ENCODE results near the gene PAXX.

The PAXX gene

GRCh38 chr9:136953771-136954269, 38.4 kb upstream of the PAXX start:
- DNase-seq (ENCODE audit: low read depth, low spot score), result no peak

- DNase-seq (ENCODE audit: low read depth, low spot score), result no peak
These were observed 37.7 kb upstream of the PAXX start for GRCh38 chr9:136954270-136955083.

GRCh38 chr9:136955202-136955942, 36.9 kb upstream of the PAXX start:
- DNase-seq (ENCODE audit: low read depth, low spot score), result no peak

DNA sequence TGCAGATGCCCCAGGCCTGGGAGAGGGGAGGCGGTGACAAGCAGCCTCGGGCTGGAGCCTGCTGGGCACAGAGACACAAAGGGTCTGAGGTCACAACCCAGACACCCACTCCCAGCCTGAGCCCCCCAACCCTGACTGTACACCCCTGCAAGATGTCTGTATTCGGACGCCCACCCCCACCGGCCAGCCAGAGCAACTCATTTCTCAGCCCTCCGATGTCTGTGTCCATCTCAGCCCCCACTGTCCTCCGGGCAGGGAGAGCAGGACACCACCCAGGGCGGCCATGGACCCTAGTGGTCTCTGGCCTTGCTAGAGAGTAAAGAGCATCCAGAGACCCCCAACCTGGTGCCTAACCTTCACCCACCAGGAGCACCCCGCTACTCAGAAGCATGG, 36.3 kb upstream of the PAXX start:
- DNase-seq (ENCODE audit: low read depth, low spot score), result no peak

- DNase-seq (ENCODE audit: low read depth, low spot score), result no peak
These were observed 35.6 kb upstream of the PAXX start for GRCh38 chr9:136956604-136957003.

DNA sequence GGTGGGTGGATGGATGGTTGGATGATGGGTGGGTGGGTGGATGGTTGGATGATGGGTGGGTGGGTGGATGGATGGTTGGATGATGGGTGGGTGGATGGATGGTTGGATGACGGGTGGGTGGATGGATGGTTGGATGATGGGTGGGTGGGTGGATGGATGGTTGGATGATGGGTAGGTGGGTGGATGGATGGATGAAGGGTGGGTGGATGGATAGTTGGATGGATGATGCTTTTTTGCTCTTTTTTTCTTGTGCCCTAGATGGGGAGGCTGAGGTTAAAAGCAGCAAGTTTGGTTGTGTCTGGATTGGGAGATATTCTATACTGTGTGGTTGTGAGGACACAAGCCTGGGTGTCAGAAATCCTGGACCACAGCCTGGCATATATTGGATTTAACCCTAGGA, 34.8 kb upstream of the PAXX start:
- DNase-seq (ENCODE audit: low read depth, low spot score), result no peak

DNA sequence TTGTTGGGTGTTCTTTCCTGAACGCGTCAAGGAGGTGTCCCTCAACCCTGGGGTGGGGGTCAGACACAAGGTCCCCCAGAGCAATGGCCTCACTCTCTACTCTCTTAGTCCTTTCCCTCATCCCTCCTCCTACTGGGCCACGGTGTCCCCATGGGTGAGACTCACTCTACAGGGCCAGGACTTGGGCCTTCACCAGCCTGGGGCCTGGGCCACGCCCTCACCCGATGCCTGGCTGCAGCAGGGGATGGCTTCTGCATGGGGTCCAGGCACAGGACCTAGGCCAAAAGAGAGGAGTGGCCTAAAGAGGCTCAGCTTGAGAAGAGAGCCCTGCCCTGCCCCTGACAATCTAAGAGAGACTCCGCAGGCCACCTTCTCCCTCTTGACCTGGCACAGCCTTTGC, 34.3 kb upstream of the PAXX start:
- DNase-seq (ENCODE audit: low read depth, low spot score), result no peak

- no peak for DNase-seq (ENCODE audit: low read depth, low spot score)
These were observed 33.7 kb upstream of the PAXX start for GRCh38 chr9:136958473-136958872.

DNA sequence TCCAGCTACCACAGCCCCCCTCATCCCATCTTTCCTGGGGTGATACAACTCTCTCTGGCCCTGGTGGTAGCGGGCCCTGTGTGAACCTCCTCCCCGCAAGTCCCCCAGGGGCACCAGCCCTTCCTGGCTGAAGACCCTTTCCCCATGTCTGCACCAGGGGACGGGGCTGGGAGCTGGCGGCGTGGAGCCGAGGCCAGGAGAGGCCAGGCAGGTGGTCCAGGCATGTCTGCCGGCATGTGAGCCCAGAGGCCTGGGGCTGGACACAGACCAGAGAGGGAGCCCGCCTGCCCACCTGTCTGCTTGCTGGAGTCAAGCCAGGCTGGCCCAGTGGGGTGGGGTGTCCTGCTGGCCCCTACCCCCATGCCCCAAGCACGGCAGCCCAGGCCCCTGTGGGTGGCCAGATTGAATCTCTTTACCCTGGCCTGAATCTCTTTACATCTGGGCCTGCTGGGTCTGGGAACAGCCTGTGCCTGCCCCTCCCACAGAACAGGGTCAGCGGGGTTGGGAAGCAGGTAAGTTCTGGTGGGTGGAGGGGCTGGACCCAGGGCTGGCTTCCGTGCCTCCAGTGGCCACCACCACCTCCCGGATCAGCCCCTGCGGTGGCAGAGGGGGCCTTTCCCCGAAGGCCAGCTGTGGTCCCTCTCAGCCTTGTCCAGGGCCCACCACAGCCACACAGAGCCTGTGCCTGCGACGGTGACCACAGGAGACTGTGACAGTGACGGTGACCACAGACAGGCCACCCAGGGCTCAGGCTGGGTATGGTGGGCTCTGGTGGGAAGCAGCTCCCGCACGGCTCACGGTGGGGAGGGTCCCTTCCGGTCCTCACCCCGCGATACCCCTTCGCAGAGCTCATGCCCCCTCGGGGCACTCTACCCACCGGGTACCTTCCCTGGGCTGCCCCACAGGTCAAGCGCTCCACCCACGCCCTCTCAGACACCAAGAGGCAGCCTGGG, 33.0 kb upstream of the PAXX start:
- no peak for DNase-seq (ENCODE audit: low read depth, low spot score)

DNA sequence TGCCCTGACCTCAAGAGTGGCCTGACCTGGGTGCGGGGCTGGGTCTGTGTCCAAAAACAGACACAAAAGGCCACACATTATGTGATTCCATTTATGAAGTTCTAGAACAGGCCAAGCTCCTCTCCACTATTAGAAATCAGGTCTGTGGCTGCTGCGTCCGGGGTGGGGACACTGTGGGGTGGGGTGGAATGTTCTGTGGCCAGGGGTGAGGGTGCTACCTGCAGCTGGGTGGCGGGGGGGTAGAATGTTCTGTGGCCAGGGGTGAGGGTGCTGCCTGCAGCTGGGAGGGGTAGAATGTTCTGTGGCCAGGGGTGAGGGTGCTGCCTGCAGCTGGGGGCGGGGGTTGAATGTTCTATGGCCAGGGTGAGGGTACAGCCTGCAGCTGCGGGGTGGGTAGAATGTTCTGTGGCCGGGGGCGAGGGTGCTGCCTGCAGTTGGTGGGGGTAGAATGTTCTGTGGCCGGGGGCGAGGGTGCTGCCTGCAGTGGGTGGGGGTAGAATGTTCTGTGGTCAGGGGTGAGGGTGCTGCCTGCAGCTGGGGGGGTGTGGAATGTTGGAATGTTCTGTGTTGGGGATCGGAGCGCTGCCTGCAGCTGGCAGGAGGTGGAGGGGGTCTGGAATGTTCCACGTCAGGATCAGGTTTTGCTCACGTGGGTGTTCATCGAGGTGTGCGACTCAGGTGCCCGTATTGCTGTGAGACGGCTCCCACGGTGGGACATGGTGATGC, 31.8 kb upstream of the PAXX start:
- DNase-seq (ENCODE audit: low read depth, low spot score), result no peak

DNA sequence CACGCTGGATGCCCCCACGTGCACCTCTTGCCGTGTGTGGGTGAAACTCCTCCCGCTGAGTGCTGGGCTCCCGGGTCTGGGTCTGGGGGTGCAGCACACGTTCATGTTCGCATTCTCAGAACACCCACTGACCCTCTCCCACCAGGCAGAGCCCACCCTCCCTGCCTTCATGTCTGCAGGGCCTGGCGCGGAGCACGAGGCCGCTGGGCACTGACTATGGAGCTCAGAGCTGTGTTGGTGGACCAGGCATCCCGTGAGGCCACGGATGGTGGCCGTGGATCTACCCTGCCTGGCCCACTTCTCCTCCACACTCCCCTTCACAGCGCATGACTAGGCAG, 31.3 kb upstream of the PAXX start:
- no peak for DNase-seq (ENCODE audit: low read depth, low spot score)

DNA sequence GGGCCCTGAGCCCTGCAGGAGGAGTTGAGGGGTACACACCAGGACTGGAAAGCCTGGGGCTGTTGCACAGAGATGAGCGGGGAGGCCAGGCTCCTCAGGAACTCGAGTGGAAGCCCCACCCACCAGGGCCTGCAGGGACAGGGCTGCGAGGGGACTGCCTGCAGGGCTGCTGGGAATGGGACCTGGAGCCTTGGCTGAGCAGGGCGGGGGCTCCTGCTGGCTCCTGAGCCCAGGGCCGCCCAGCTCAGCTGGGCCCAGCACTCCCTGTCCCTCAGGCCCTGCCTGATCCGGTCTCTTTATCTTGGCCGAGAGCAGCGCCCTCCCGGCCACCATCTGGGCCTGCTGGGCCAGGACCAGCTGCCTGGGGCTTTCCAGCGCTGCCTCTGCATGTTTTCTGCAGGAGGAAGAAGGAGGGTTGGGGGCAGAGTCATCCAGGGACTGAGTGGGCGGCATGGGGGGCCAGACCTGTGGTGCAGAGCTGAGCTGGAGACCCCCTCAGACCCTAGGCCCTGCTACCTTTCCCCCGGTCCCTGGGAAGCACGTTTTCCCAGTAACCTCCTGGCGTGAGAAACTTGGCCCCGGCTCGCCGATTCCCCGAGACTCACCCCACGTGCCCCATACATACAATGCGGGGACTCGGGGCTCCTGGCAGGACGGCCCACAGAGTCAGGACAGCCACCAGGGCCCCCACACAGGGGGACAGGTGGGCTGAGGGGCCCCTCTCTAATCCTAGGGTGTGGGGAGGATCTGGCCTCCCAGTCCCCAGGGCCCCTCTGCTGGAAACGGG, 30.8 kb upstream of the PAXX start:
- no peak for DNase-seq (ENCODE audit: low read depth, low spot score)

- no peak for DNase-seq (ENCODE audit: low read depth, low spot score)
These were observed 30.1 kb upstream of the PAXX start for GRCh38 chr9:136962163-136962562.

GRCh38 chr9:136962701-136963248, 29.4 kb upstream of the PAXX start:
- DNase-seq (ENCODE audit: low read depth, low spot score), result no peak

DNA sequence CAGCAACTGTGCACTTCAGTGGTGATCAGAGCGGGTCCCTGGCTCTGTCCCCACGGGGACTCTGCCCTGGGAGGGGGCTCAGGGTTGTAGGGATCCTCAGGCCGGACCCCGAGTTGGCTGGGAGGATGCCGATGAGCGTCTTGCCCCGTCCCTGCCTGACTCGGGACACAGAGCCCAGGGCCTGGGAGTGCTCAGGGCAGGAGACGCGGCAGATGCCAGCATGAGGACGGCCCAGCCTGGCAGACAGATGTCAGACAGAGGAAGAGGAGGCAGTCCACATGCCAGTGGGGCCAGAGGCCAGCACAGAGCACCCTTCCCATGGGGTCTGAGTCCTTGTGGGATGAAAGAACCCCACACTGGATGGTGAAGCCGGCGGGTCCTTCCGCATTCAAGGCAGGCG, 28.9 kb upstream of the PAXX start:
- DNase-seq (ENCODE audit: low read depth, low spot score), result no peak

DNA sequence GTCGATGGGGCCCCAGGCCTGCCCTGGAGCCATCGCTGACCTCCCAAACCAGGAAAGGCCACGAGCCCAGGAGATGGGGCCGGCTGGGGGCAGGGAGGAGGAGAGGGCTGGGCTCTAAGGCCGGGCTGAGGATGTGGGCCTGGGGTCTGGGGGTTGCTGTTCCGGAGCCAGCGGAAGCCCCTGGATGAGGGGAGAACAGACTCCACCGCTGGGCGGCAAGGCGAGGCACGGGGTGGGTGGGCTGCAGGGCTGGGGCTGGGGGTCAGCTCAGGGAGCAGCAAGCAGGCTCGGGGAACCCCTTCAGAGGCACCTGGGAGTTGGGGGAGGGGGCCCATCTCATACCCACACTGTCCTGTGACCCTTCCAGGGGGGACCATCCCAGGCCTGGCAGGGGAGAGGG, 28.5 kb upstream of the PAXX start:
- DNase-seq (ENCODE audit: low read depth, low spot score), result no peak

DNA sequence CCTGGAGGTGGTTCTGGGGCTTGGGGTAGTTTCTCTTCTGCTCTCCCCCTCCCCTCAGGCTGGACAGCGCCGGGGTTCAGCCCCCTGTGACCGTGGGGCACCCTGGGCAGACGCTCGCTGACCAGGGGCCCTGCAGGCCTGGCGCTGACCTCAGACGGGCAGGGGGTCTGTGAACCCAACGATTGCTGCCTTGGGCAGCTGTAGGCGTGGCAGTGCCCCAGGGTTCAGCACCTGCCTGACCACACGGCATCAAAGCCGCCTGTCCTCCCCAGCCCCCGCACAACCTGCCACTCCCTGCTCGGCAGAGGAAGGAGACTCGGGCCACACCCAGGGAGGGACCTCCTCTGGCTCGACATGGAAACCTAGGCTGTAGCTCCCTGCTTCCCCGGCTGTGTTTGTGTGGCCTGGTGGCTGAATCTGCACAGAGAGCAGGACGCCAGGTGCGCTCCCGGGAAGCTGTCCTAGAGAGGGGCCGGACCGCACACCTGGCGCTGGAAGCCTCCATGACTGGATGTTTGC, 28.0 kb upstream of the PAXX start:
- DNase-seq (ENCODE audit: low read depth, low spot score), result no peak

DNA sequence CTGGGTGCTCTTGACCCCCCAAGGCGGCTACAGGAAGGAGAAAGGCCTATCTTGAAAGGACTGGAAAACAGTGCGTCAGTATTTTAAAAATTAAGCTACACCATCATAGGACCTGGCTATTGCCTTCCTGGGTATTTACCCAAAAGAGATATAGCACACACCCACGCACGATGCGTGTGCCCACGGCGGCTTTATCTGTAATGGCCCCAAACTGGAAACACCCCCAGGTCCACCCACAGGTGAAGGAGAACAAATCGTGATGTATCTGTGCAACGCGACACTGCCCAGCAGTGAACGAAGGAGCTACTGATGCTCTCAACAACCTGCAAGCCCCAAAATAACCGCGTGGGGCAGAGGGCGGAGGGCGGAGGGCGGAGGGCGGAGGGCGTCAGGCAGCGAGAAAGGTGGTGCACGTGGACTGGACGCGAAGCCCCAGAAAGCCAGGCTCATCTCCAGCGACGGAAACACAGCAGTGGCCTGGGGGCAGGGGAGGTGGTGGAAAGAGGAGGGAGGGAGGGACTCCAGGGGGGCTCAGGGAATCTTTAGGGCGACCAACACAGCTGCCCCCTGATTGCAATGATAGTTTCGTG, 27.3 kb upstream of the PAXX start:
- DNase-seq (ENCODE audit: low read depth, low spot score), result no peak

DNA sequence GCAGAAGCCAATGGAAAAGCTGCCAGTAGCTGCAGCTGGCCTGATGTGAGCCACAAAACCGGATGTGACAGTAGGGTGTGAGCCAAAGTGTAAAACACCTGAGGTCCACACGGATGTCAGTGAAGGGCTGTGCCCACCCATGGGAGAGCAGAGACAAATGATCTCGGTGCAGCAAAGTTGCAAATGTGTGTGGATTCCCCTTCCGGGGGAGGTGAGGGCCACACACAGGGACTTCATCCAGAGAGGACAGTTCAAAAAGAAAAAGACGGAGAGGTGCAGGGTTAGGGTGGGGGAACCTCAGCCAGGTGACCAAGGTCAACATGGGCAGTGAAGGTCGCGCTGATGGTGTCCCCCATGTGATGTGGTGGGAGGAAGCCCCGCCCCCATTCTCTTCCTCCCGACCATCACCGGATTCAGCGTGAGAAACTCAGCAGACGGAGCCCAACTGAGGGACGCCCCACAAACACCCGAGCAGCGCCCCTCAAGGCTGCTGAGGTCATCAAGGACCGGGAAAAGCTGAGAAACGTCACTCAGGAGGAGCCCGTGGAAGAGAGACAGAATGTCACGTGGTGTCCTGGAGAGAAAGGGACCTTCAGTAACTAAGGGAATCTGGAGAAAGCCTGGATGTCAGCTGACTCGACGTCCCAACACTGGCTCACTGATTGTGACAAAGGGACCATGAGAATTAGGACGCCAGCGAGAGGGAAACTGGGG, 26.3 kb upstream of the PAXX start:
- DNase-seq (ENCODE audit: low read depth, low spot score), result no peak
